HepG2 (cell line): ENCODE measurements around the gene RASSF8. TPM values are rescaled to one million over a fixed set of nuclear protein-coding genes. Genes with fewer than 3 reads are reported as not detected.

Experiments used
- ATAC-seq: fragments of 200-7000 bp; cut with Tn5 transposase; 3 replicates; pipeline ENCODE4 v1.9.1; 2020; ENCODE audit warnings: mild to moderate bottlenecking, moderate library complexity
- BruUV-seq: library from RNA; stranded (reverse); fragments of 400-500 nt; replicated peaks from 2 replicates; lab custom pipeline; 2021; lab: Mats Ljungman, UMichigan
- CTCF ChIA-PET: fragments of 300-600 bp; formaldehyde crosslinking; extraction: SDS; loops from one replicate; lab custom pipeline; 2021; ENCODE audit warnings: low total read pairs, inconsistent platforms, low intra/inter-chr PET ratio; lab: Yijun Ruan, JAX
- POLR2A ChIA-PET: fragments of 350-600 bp; sonication (Branson Sonifier 250); formaldehyde crosslinking; loops from one replicate; lab custom pipeline; 2020; ENCODE audit warnings: antibody characterized with exemption, inconsistent platforms; lab: Yijun Ruan, JAX
- DNase-seq: peaks from one replicate; pipeline ENCODE4 v3.0.0-alpha.2; 2015; ENCODE audit warnings: low spot score
- FAIRE-seq: peaks from 3 replicates; lab custom pipeline; 2011; peaks lifted over from hg19 to GRCh38; lab: Jason Lieb, UNC
- H2AFZ ChIP-seq: one replicate; pipeline ENCODE4 v1.6.1; 2011; ENCODE audit warnings: low read length, inconsistent platforms
- H3K27ac ChIP-seq: fragments of 300-600 bp; 3 replicates; pipeline ENCODE4 v1.8.0; 2011; ENCODE audit warnings: mixed run types, mild to moderate bottlenecking, mixed read lengths, low read length, inconsistent platforms; ENCODE audit not compliant: insufficient read depth; ENCODE audit errors: extremely low read length
- H3K27me3 ChIP-seq, 2 experiments: fragments of 200-600 bp in 1 of 2; 2 replicates in 1 of 2; 3 replicates in 1 of 2; pipeline versions ENCODE4 v1.6.0 to v1.8.0; 2011; ENCODE audit warnings: low read length in 2 of 2, mild to moderate bottlenecking in 2 of 2, moderate library complexity in 2 of 2, inconsistent platforms in 1 of 2; ENCODE audit not compliant: insufficient read depth in 2 of 2, control insufficient read depth in 1 of 2
- H3K36me3 ChIP-seq, 2 experiments: fragments of 200-600 bp in 1 of 2; replicated peaks in 1 of 2; 2 replicates in 1 of 2; 3 replicates in 1 of 2; pipeline versions ENCODE4 v1.5.1 to v1.8.0; 2011; ENCODE audit warnings: low read length in 2 of 2, inconsistent platforms in 1 of 2; ENCODE audit not compliant: insufficient read depth in 2 of 2, control insufficient read depth in 1 of 2
- H3K4me1 ChIP-seq: 2 replicates; pipeline ENCODE4 v1.5.1; 2012; ENCODE audit warnings: low read length, inconsistent platforms; ENCODE audit not compliant: insufficient read depth
- H3K4me2 ChIP-seq: 2 replicates; pipeline ENCODE4 v1.6.0; 2011; ENCODE audit warnings: low read depth, low read length, inconsistent platforms
- H3K4me3 ChIP-seq, 3 experiments: fragments of 200-600 bp in 1 of 3; sonication (generic), shearing (Covaris generic) in 1 of 3; replicated peaks in 1 of 3; 2 replicates each; pipeline ENCODE4 v1.5.1; 2011 to 2016; ENCODE audit warnings: low read length in 3 of 3, inconsistent platforms in 2 of 3, low read depth in 2 of 3, mild to moderate bottlenecking in 2 of 3, control low read depth in 1 of 3, mixed read lengths in 1 of 3; ENCODE audit not compliant: insufficient read depth in 1 of 3
- H3K79me2 ChIP-seq: one replicate; pipeline ENCODE4 v1.6.1; 2011; ENCODE audit warnings: low read length, inconsistent platforms; ENCODE audit not compliant: insufficient read depth
- H3K9ac ChIP-seq: 2 replicates; pipeline ENCODE4 v1.6.0; 2011; ENCODE audit warnings: mild to moderate bottlenecking, low read depth, low read length, inconsistent platforms; ENCODE audit not compliant: insufficient read depth
- H3K9me3 ChIP-seq: 2 replicates; pipeline ENCODE4 v1.5.1; 2012; ENCODE audit warnings: mild to moderate bottlenecking, low read length
- H4K20me1 ChIP-seq: 2 replicates; pipeline ENCODE4 v1.6.0; 2011; ENCODE audit warnings: inconsistent platforms, mild to moderate bottlenecking, low read length, moderate library complexity; ENCODE audit not compliant: insufficient read depth
- JUN ChIP-seq: sonication (generic); formaldehyde crosslinking; IDR thresholded peaks from 2 replicates; pipeline ENCODE4 v1.4.0; 2020; ENCODE audit warnings: mild to moderate bottlenecking, missing genetic modification reagents
- KLF13 ChIP-seq: sonication (generic); formaldehyde crosslinking; IDR thresholded peaks from 2 replicates; pipeline ENCODE4 v1.4.0; 2020; ENCODE audit warnings: mild to moderate bottlenecking, missing genetic modification reagents
- NR3C1 ChIP-seq: sonication (generic); formaldehyde crosslinking; IDR thresholded peaks from 2 replicates; pipeline ENCODE4 v1.4.0; 2020; ENCODE audit warnings: missing genetic modification reagents
- PCBP1 ChIP-seq: fragments of 200-400 bp; formaldehyde crosslinking; IDR thresholded peaks from 2 replicates; pipeline ENCODE4 v1.6.1; 2017; ENCODE audit warnings: mild to moderate bottlenecking, low read depth, low read length, borderline replicate concordance
- RBFOX2 ChIP-seq: fragments of 200-400 bp; formaldehyde crosslinking; IDR thresholded peaks from 2 replicates; pipeline ENCODE4 v1.6.1; 2017; ENCODE audit warnings: low read depth, mild to moderate bottlenecking, low read length
- RFX1 ChIP-seq: fragments of 450-650 bp; IDR thresholded peaks from 2 replicates; pipeline ENCODE4 v1.6.1; 2017
- ZNF460 ChIP-seq: sonication (generic); formaldehyde crosslinking; IDR thresholded peaks from 2 replicates; pipeline ENCODE4 v1.5.1; 2020; ENCODE audit warnings: missing genetic modification reagents, mild to moderate bottlenecking, borderline replicate concordance
- ZNF484 ChIP-seq: sonication (generic); formaldehyde crosslinking; IDR thresholded peaks from 2 replicates; pipeline ENCODE4 v1.5.1; 2020; ENCODE audit warnings: mild to moderate bottlenecking, low read depth, missing genetic modification reagents, borderline replicate concordance
- ZNF569 ChIP-seq: sonication (generic); formaldehyde crosslinking; IDR thresholded peaks from 2 replicates; pipeline ENCODE4 v1.5.0; 2020; ENCODE audit warnings: mild to moderate bottlenecking, missing genetic modification reagents, moderate library complexity, borderline replicate concordance
- ZNF660 ChIP-seq: sonication (generic); formaldehyde crosslinking; IDR thresholded peaks from 2 replicates; pipeline ENCODE4 v1.5.1; 2020; ENCODE audit warnings: mild to moderate bottlenecking, low read depth, missing genetic modification reagents, borderline replicate concordance
- ZSCAN5A ChIP-seq: sonication (generic); formaldehyde crosslinking; IDR thresholded peaks from 2 replicates; pipeline ENCODE4 v1.8.0; 2022; ENCODE audit warnings: mild to moderate bottlenecking, missing genetic modification reagents, borderline replicate concordance
- WGBS: methylation state at CpG from one replicate; pipeline ENCODE4 v1.1.6; 2017; ENCODE audit warnings: low lambda C conversion rate; 5-methylcytosine and 5-hydroxymethylcytosine counted together
- in situ Hi-C: cut with HindIII; loops from 2 replicates; pipeline ENCODE4 v1.10.0; 2017; ENCODE audit warnings: low pct_unique_long_range_greater_than_20kb; ENCODE audit not compliant: extremely low pct_ligation_motif_present
- intact Hi-C: fragments of 100-400 bp; cut with micrococcal nuclease; formaldehyde crosslinking; loops from one replicate; pipeline ENCODE4 v1.10.0; 2022; ENCODE audit not compliant: unreplicated experiment
- polyA plus RNA-seq, 8 experiments: library from polyadenylated mRNA; depleted of rRNA in 3 of 8; stranded (reverse) in 7 of 8; unstranded in 1 of 8; fragments of >200 nt; fragmentation: Illumina TruSeq in 4 of 8; extraction: Trizol in 4 of 8; gene quantifications; 2 replicates each; pipeline versions ENCODE4 v1.2.1 to v1.2.3, GENCODE V29; 2011 to 2016; ENCODE audit warnings: low read depth in 4 of 8, missing spikeins in 1 of 8, mixed read lengths in 1 of 8; ENCODE audit not compliant: insufficient read depth in 1 of 8
- total RNA-seq, 5 experiments: library from RNA; depleted of rRNA; stranded (reverse); fragments of >200 nt; fragmentation: Illumina TruSeq; extraction: Trizol; gene quantifications; 2 replicates each; pipeline ENCODE4 v1.2.3, GENCODE V29; 2016; ENCODE audit warnings: low read depth in 1 of 5

Gene RASSF8
- total and polyA plus RNA-seq, 2 of the 13 experiments (the other 11 are each of a cell fraction or from before 2014, with no cell fraction given), result 0.82 to 9.2 TPM

- Histone ChIP-seq H3K9me3 (no peaks in the 10 kb centered on the region), H2AFZ (no peak overlapping the region), H3K36me3 (no peaks in the 10 kb centered on the region), H3K4me3 (no peak overlapping the region), H4K20me1 (no peaks in the 10 kb centered on the region), H3K4me1 (no peaks in the 10 kb centered on the region), H3K79me2 (no peaks in the 10 kb centered on the region), H3K27ac (no peak overlapping the region), H3K4me2 (no peak overlapping the region), H3K9ac (no peak overlapping the region), H3K27me3 (no peaks in the 10 kb centered on the region)
- ChIA-PET CTCF (no interaction called here), POLR2A (no interaction called here)
- no peak for FAIRE-seq
- no TSS peak for BruUV-seq
- intact Hi-C loops (no loop called here), in situ Hi-C loops (no loop called here)
- ATAC-seq, result no peak
- DNase-seq, result no peak
- 0% methylated on average over 1 of the region's 1 CpG for WGBS
- TF ChIP-seq ZNF569 (CRISPR knock-in tag) (no peak), PCBP1 (no peak), RFX1 (no peak), ZNF660 (CRISPR knock-in tag) (no peak), ZNF484 (CRISPR knock-in tag) (no peak), ZSCAN5A (no peak), JUN (no peak), KLF13 (CRISPR knock-in tag) (no peak), RBFOX2 (no peak), ZNF460 (CRISPR knock-in tag) (no peak), NR3C1 (CRISPR knock-in tag) (no peak)
These were observed 29.3 kb upstream of the RASSF8 start for GRCh38 chr12:25929142-25929541.
